Stimulated activated naive CD4-positive, alpha-beta T cell treated with Interleukin-2 at 50 U/mL for 16 hours (primary cell): ENCODE measurements around the gene HOMEZ.
A peak's percentile ranks its signal among the peaks of the same experiment; 100 is the strongest.
"Not testable (repeated sequence)": the region's sequence is repeated elsewhere in the genome, so short reads cannot be mapped to it uniquely, and the experiment has no call there.

Experiments
- DNase-seq: peaks from one replicate; lab custom pipeline; 2025; lab: John Stamatoyannopoulos, UW

HOMEZ gene

GRCh38 chr14:23281247-23281646 is 4.7 kb downstream of the HOMEZ start:
- DNase-seq, result no peak

GRCh38 chr14:23277928-23278327 is 8.0 kb downstream of the HOMEZ start:
- DNase-seq, result not testable (repeated sequence)

- no peak for DNase-seq
These were observed 8.7 kb downstream of the HOMEZ start for GRCh38 chr14:23277189-23277588.

GRCh38 chr14:23275412-23275811 is 10.5 kb downstream of the HOMEZ start:
- no peak for DNase-seq

- DNase-seq, result no peak
These were observed 16.7 kb downstream of the HOMEZ start for GRCh38 chr14:23269193-23269592.

GRCh38 chr14:23260849-23261248 is 25.1 kb downstream of the HOMEZ start:
- not testable (repeated sequence) for DNase-seq

- DNase-seq, result no peak
These were observed 26.5 kb downstream of the HOMEZ start for GRCh38 chr14:23259426-23259825.

GRCh38 chr14:23258256-23258655 is 27.7 kb downstream of the HOMEZ start:
- no peak for DNase-seq

- DNase-seq, result no peak
These were observed 33.3 kb downstream of the HOMEZ start for GRCh38 chr14:23252420-23253333.

- DNase-seq, result no peak
These were observed 33.9 kb downstream of the HOMEZ start for GRCh38 chr14:23252006-23252405.

GRCh38 chr14:23249824-23250223 is 36.1 kb downstream of the HOMEZ start:
- DNase-seq, result no peak

GRCh38 chr14:23248601-23249000 is 37.3 kb downstream of the HOMEZ start:
- DNase-seq, result no peak

- no peak for DNase-seq
These were observed 40.6 kb downstream of the HOMEZ start for GRCh38 chr14:23245282-23245681.

GRCh38 chr14:23243066-23243465 is 42.9 kb downstream of the HOMEZ start:
- DNase-seq, result no peak

GRCh38 chr14:23242076-23242475 is 43.9 kb downstream of the HOMEZ start:
- no peak for DNase-seq

GRCh38 chr14:23241061-23241715 is 44.7 kb downstream of the HOMEZ start:
- not testable (repeated sequence) for DNase-seq

- DNase-seq, result no peak
These were observed 45.3 kb downstream of the HOMEZ start for GRCh38 chr14:23240661-23241060.

GRCh38 chr14:23237772-23238594 is 47.9 kb downstream of the HOMEZ start, which contains the start of gene RNF212B:
RNF212B (plus strand) TSS chr14:23237936; CDS start chr14:23240346, 2,410 bp downstream.
- DNase-seq, result peak; percentile 77

- DNase-seq, result not testable (repeated sequence)
These were observed 53.6 kb downstream of the HOMEZ start for GRCh38 chr14:23232241-23232808.

GRCh38 chr14:23228812-23229211 is 57.1 kb downstream of the HOMEZ start:
- DNase-seq, result no peak

- no peak for DNase-seq
These were observed 58.4 kb downstream of the HOMEZ start for GRCh38 chr14:23227566-23227965.

- not testable (repeated sequence) for DNase-seq
These were observed 61.0 kb downstream of the HOMEZ start for GRCh38 chr14:23224958-23225357.
